Heart right ventricle (tissue), 16 donors: Measurements from ENCODE around the gene CSNK1A1. TPM values are rescaled to one million over a fixed set of nuclear protein-coding genes. Genes with fewer than 3 reads are reported as not detected.
"Not testable (repeated sequence)": the region's sequence is repeated elsewhere in the genome, so short reads cannot be mapped to it uniquely, and the experiment has no call there.

ENCODE experiments used
- ATAC-seq, 8 donors: fragments of 200-7000 bp; cut with Tn5 transposase; one replicate each; pipeline ENCODE4 v1.9.1; 2020; ENCODE audit warnings: mild to moderate bottlenecking in 8 of 8, moderate library complexity in 8 of 8, moderate number of reproducible peaks in 1 of 8
- DNase-seq, 2 donors: peaks; one replicate each; pipeline ENCODE4 v3.0.0-alpha.2; 2020
- H3K27ac ChIP-seq, 10 donors: fragments of 200-600 bp; sonication (generic) in 2 of 10; one replicate each; pipeline versions ENCODE4 v1.5.0 to v1.8.0; 2020 to 2022; ENCODE audit warnings: mild to moderate bottlenecking in 3 of 10
- H3K27me3 ChIP-seq, 7 donors: fragments of 200-600 bp; one replicate each; pipeline ENCODE4 v1.8.0; 2021 to 2022; ENCODE audit warnings: mild to moderate bottlenecking in 2 of 7
- H3K36me3 ChIP-seq, 9 donors: fragments of 200-600 bp; sonication (generic) in 1 of 9; one replicate each; pipeline versions ENCODE4 v1.5.0 to v1.8.0; 2020 to 2022; ENCODE audit warnings: mild to moderate bottlenecking in 2 of 9
- H3K4me1 ChIP-seq, 9 donors: fragments of 200-600 bp; sonication (generic) in 1 of 9; one replicate each; pipeline versions ENCODE4 v1.5.0 to v1.8.0; 2020 to 2022; ENCODE audit warnings: mild to moderate bottlenecking in 4 of 9
- H3K4me3 ChIP-seq, 10 donors: fragments of 200-600 bp; sonication (generic) in 2 of 10; one replicate each; pipeline versions ENCODE4 v1.5.0 to v1.8.0; 2020 to 2022; ENCODE audit warnings: mild to moderate bottlenecking in 7 of 10, moderate library complexity in 2 of 10
- H3K9me3 ChIP-seq, 11 donors: fragments of 200-600 bp in 10 of 11; sonication (generic) in 2 of 11; one replicate each; pipeline versions ENCODE4 v1.5.0 to v1.8.0; 2013 to 2022; ENCODE audit warnings: mild to moderate bottlenecking in 2 of 11, control low read depth in 1 of 11, moderate library complexity in 1 of 11
- CTCF ChIP-seq, 9 donors: fragments of 200-600 bp; sonication (generic) in 2 of 9; IDR thresholded peaks; one replicate each; pipeline versions ENCODE4 v1.5.0 to v1.8.0; 2021 to 2022; ENCODE audit warnings: antibody characterized with exemption in 9 of 9, mild to moderate bottlenecking in 5 of 9, moderate library complexity in 1 of 9
- WGBS, 2 donors: extraction: QIAGEN DNeasy Blood & Tissue Kit; methylation state at CpG; one replicate each; pipeline ENCODE4 v1.1.7; 2013; ENCODE audit warnings: inconsistent platforms in 1 of 2; 5-methylcytosine and 5-hydroxymethylcytosine counted together
- intact Hi-C, 10 donors: fragments of 100-400 bp; cut with DNase I; formaldehyde crosslinking; loops; one replicate each; pipeline versions ENCODE4 v1.11.1 to v1.14.2; 2022
- polyA plus RNA-seq, 2 donors: library from polyadenylated mRNA; stranded (reverse); fragments of 200-250 nt; gene quantifications; one replicate each; pipeline ENCODE4 v1.2.3, GENCODE V29; 2013
- total RNA-seq, 10 donors: library from RNA; stranded (reverse); fragmentation: NEBNext Ultra II Directional in 3 of 10; extraction: Animal tissue kit (Norgen Biotek cat#: 25700) in 3 of 10; gene quantifications; one replicate each; pipeline versions ENCODE4 v1.2.1 to v1.2.4, GENCODE V29; 2021 to 2023
- donor health status: Arrhythmogenic right ventricular cardiomyopathy.
- donor health status: ischemic (EF 13 %, LVEDD 7.1; RV severe dilation, severe dysfunction).
- donor health status: healthy with polysubstance abuse.
- donor health status: DM: no; HTN: yes; CAD: no.
- donor health status: DM: no; HTN: no; CAD: no.
- donor health status: ischemic (EF 25% LVEDD 6.9; RV normal size, moderate dysfunction).
- donor health status: ischemic (EF 25% LVEDD 5.7; RV mildly dilated, moderate dysfunction).
- donor health status: healthy.
- donor health status: DM: yes; HTN: yes; CAD: no.
- donor health status: Ischemic cardiomyopathy.
- donor health status: ischemic (EF 35%, LVEDD 5.7; RV mildly dilated, moderate dysfunction).
- donor health status: nonischemic (EF 11% LVEDD 7.7; RV severe dilation, severe dysfunction).
- donor health status: DM: yes; HTN: yes; CAD: no.
- donor health status: PGD.
- donor health status: ischemic (EF 29% LVEDD 5.4; RV normal size, mild dysfunction).
- donor health status: nonischemic (EF 23%, LVEDD 6.1; RV moderate dilation, normal function).

CSNK1A1 gene
- total and polyA plus RNA-seq, 12 donors = 47.9 to 363 (median 212) TPM

DNA sequence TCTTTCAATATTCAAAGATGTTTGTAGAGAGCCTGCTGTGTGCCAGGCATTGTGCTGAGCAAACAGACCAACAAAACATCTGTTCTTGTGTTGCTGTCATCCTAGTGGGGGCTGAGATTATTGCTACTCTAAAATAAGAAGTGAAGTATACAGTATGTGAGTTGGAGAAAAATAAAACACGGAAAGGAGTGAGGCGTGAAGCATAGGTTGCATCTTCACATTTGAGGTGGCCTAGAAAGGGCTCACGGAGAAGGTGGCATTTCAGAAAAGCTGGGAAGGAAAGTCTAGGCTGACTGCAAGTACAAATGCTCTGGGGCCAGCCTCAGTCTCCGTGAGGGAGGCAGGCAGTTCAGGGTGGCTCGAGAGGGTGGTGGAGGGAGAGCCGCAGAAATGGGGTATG lies 80.3 kb downstream of the CSNK1A1 start:
- no peaks in the 10 kb centered on the region for H3K36me3 ChIP-seq
- ATAC-seq (peak in 2 of 8 donors; percentile 3 to 4), DNase-seq (no peak)
- no peak overlapping the region for H3K4me3 ChIP-seq
- H3K27ac ChIP-seq = peak overlapping the region in 5 of 10 donors; percentile 26 to 69 (median 38)
- 93% methylated on average over 6 of the region's 6 CpGs for WGBS, 2 donors
- no peaks in the 10 kb centered on the region for H3K9me3 ChIP-seq
- no peaks in the 10 kb centered on the region for H3K27me3 ChIP-seq
- no peak for TF ChIP-seq CTCF (IDR thresholded peaks at IDR 0.05)
- intact Hi-C loops = no loop called here
- H3K4me1 ChIP-seq = peaks cover 0 to 20% (median 15%) of the 10 kb centered on the region in 9 donors

- Histone ChIP-seq H3K27me3 (no peaks in the 10 kb centered on the region), H3K27ac (no peak overlapping the region), H3K9me3 (no peaks in the 10 kb centered on the region), H3K4me3 (no peak overlapping the region), H3K36me3 (no peaks in the 10 kb centered on the region), H3K4me1 (peaks cover 10 to 35% (median 23%) of the 10 kb centered on the region in 9 donors)
- peak in 3 of 8 donors; percentile 11 to 70 (median 18) for ATAC-seq
- 65 to 68% methylated on average over 17 of the region's 17 CpGs for WGBS, 2 donors
- intact Hi-C loops = no loop called here
- DNase-seq = no peak
- TF ChIP-seq CTCF (IDR thresholded peaks at IDR 0.05) = no peak
These were observed 84.7 kb downstream of the CSNK1A1 start for GRCh38 chr5:149466457-149466972.

GRCh38 chr5:149464796-149465489 lies 86.3 kb downstream of the CSNK1A1 start:
- Histone ChIP-seq H3K4me3 (no peak overlapping the region), H3K9me3 (no peaks in the 10 kb centered on the region), H3K27ac (peak overlapping the region in 9 of 10 donors; percentile 12 to 80 (median 69)), H3K36me3 (no peaks in the 10 kb centered on the region), H3K4me1 (peaks cover 10 to 26% (median 15%) of the 10 kb centered on the region in 9 donors), H3K27me3 (no peaks in the 10 kb centered on the region)
- peak; percentile 69 to 90 (median 87) for ATAC-seq
- 59 to 61% methylated on average over 8 of the region's 8 CpGs for WGBS, 2 donors
- DNase-seq = peak; percentile 52 to 58
- intact Hi-C loops = no loop called here
- TF ChIP-seq CTCF (IDR thresholded peaks at IDR 0.05) = peak in 1 of 9 donors; percentile 2

DNA sequence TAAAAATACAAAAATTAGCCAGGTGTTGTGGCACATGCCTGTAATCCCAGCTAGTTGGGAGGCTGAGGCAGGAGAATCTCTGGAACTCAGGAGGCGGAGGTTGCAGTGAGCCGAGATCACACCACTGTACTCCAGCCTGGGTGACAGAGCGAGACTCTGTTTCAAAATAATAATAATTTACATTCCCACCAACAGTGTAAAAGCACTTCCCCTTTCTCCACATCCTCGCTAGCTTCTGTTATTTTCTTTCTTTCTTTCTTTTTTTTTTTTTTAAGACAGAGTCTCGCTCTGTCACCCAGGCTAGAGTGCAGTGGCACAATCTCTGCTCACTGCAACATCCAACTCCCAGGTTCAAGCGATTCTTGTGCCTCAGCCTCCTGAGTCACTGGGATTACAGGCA lies 89.3 kb downstream of the CSNK1A1 start:
- DNase-seq, H3K27ac ChIP-seq, ATAC-seq, H3K27me3 ChIP-seq, intact Hi-C loops, H3K36me3 ChIP-seq, H3K9me3 ChIP-seq, H3K4me3 ChIP-seq: not testable (repeated sequence)
- H3K4me1 ChIP-seq = peaks cover 13 to 34% (median 25%) of the 10 kb centered on the region in 9 donors
- WGBS, 2 donors = 91 to 94% methylated on average over 6 of the region's 6 CpGs

DNA sequence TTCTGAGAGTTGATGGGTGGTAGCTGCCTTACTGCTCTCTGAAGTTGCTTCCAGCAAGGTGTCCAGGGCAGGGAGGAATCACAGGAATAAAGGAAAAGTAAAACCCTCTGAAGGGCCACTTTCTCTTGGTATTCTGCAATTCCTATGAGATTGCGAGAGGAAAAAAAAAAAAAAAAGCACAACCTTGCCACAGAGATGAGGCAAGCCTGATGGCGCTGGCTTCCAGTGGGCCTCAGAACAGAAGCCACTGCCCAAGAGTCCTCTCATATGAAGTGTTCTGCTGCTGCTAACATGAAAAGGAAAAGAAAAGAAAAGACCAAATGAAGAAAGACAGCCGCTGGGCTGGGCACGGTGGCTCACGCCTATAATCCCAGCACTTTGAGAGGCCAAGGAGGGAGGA lies 91.3 kb downstream of the CSNK1A1 start:
- H3K36me3 ChIP-seq = no peaks in the 10 kb centered on the region
- WGBS, 2 donors = 91 to 98% methylated on average over 5 of the region's 5 CpGs
- no peak for TF ChIP-seq CTCF (IDR thresholded peaks at IDR 0.05)
- intact Hi-C loops = no loop called here
- H3K9me3 ChIP-seq = no peaks in the 10 kb centered on the region
- peaks cover 22 to 46% (median 36%) of the 10 kb centered on the region in 9 donors for H3K4me1 ChIP-seq
- no peaks in the 10 kb centered on the region for H3K27me3 ChIP-seq
- ATAC-seq (no peak), DNase-seq (no peak)
- H3K4me3 ChIP-seq = no peak overlapping the region
- no peak overlapping the region for H3K27ac ChIP-seq
